ENCODE measurements around the gene UBQLNL. TPM values are rescaled to one million over a fixed set of nuclear protein-coding genes. Genes with fewer than 3 reads are reported as not detected.

Gene UBQLNL
- total RNA-seq, 2 experiments from 2014 or later, result 0.30 to 0.60 TPM

DNA sequence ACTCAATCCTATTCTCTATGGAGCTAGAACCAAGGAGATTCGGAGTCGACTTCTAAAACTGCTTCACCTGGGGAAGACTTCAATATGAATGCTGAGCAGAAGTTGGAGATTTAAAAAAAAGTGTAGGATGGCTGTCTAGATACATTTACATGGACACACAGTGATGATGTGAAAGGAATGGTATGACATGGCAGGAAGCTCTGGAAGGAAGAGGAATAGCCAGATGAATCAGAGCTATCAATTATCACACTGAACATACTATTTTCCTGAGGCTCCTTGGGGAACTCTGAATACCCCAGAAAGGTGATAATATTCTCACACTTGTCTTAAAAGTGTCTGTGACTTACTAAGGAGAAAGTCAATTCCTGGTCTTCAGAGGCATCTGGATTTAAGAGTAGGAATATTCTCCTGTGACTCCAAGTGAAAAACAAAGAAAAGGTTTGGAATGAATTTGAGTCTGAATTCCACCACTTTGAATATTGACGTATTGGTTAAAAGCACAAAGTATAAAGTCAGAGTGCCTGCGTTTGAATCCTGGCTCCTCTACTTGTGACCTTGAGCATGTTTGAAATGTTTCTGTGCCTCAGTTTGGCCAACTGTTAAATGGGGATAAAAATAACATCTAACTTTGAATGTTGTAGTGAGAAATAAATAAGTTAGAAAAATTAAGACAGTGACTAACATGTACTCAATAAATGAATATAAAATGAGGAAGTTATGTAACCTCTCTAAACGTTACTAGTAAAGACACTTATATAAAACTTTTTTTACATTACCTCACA, 26.7 kb downstream of the UBQLNL start:
- ATAC-seq (ENCODE audit: low read depth), result no peak
- no peak overlapping the region for H3K4me3 Mint-ChIP-seq
- POLR2A ChIA-PET, result no interaction called here

DNA sequence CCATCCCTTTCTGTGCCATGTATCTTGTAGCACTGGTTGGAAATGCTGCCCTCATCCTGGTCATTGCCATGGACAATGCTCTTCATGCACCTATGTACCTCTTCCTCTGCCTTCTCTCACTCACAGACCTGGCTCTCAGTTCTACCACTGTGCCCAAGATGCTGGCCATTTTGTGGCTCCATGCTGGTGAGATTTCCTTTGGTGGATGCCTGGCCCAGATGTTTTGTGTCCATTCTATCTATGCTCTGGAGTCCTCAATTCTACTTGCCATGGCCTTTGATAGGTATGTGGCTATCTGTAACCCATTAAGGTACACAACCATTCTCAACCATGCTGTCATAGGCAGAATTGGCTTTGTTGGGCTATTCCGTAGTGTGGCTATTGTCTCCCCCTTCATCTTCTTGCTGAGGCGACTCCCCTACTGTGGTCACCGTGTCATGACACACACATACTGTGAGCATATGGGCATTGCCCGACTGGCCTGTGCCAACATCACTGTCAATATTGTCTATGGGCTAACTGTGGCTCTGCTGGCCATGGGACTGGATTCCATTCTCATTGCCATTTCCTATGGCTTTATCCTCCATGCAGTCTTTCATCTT, 27.6 kb downstream of the UBQLNL start:
- Mint-ChIP-seq H3K27ac (no peak overlapping the region), H3K4me1 (no peaks in the 10 kb centered on the region), H3K4me3 (no peak overlapping the region), H3K9me3 (no peaks in the 10 kb centered on the region), H3K27me3 (peaks cover 6% of the 10 kb centered on the region), H3K36me3 (no peaks in the 10 kb centered on the region)
- POLR2A ChIA-PET, result no interaction called here
- ATAC-seq (ENCODE audit: low read depth) (no peak), DNase-seq (no peak)

More for the DNA sequence above, 26.7 kb downstream of the UBQLNL start:
- H3K27ac Mint-ChIP-seq, result no peak overlapping the region
- H3K36me3 Mint-ChIP-seq, result no peaks in the 10 kb centered on the region
- H3K27me3 Mint-ChIP-seq, result peaks cover 6% of the 10 kb centered on the region
- H3K4me1 Mint-ChIP-seq, result no peaks in the 10 kb centered on the region
- H3K9me3 Mint-ChIP-seq, result no peaks in the 10 kb centered on the region
- DNase-seq, result no peak

DNA sequence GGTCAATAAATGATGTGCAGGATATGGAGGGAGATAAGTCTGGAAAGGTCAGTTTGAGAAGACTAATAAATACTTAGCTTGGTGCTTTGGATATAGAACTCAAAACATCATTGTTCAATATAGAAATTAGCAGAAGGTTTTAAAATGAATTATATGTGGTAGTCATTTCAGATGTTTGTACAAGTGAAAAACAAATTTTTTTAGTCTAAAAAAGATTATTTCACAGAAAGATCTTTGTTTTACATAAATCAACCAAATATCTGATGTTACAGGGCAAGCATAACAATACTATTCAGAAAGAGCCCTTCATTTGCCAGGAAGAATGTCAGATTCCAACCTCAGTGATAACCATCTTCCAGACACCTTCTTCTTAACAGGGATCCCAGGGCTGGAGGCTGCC, 28.1 kb downstream of the UBQLNL start, which contains the start of gene OR52D1:
Gene OR52D1, plus strand, starts transcription at position 301 of the 400 bp plus-strand sequence. Its CDS starts 22 bp downstream, at position 323.
- ATAC-seq (ENCODE audit: low read depth) (no peak), DNase-seq (no peak)
- peaks cover 8% of the 10 kb centered on the region for H3K27me3 Mint-ChIP-seq

DNA sequence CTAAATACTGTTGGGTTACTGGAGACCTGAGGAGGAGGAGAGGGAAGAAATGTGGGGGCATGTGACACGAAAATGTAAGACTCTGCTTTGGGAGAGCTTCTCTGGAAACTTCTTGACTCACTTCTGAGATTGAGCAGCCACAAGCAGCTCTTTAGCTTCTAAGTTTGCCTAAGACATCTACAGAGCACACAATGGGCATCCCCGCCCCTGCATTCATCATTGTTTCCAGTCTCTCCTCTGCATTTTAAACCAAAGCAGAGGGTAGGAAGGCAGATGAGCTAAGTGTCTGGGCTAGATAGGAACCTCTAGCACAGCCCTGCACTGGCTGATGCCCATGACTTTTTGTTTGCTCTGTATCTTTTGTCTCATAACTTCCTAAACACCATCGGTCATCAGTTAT, 30.1 kb downstream of the UBQLNL start:
- no peaks in the 10 kb centered on the region for H3K9me3 Mint-ChIP-seq
- H3K4me3 Mint-ChIP-seq, result no peak overlapping the region
- ATAC-seq (ENCODE audit: low read depth) (no peak), DNase-seq (no peak)
- H3K27ac Mint-ChIP-seq, result no peak overlapping the region
- POLR2A ChIA-PET, result no interaction called here
- no peaks in the 10 kb centered on the region for H3K36me3 Mint-ChIP-seq
- H3K27me3 Mint-ChIP-seq, result peaks cover 8% of the 10 kb centered on the region
- H3K4me1 Mint-ChIP-seq, result no peaks in the 10 kb centered on the region

More for the DNA sequence above, 28.1 kb downstream of the UBQLNL start, which contains the start of gene OR52D1:
- POLR2A ChIA-PET, result no interaction called here
- Mint-ChIP-seq H3K9me3 (no peaks in the 10 kb centered on the region), H3K27ac (no peak within 1 kb of the TSS), H3K36me3 (no peaks in the 10 kb centered on the region), H3K4me3 (no peak within 1 kb of the TSS), H3K4me1 (no peaks in the 10 kb centered on the region)

DNA sequence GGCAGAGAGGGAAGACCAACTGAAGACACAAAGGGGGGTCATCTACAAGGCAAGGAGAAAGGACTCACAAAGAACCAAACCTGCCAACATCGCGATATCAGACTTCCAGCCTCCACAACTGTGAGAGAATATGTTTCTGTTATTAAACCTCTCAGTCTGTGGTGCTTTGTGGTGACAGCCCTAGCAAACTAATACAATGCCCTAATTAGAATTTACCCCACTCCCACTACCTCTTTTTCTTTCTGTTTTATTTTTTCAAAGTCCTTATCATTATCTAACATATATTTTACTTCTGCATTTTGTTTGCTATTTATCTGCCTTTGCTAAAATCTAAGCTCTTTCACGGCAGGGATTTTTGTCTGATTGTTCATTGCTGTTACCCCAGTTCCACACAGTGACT, 30.5 kb downstream of the UBQLNL start:
- Mint-ChIP-seq H3K36me3 (no peaks in the 10 kb centered on the region), H3K27ac (no peak overlapping the region), H3K4me1 (no peaks in the 10 kb centered on the region), H3K27me3 (peaks cover 8% of the 10 kb centered on the region), H3K9me3 (no peaks in the 10 kb centered on the region), H3K4me3 (no peak overlapping the region)
- ATAC-seq (ENCODE audit: low read depth) (no peak), DNase-seq (no peak)
- POLR2A ChIA-PET, result no interaction called here

DNA sequence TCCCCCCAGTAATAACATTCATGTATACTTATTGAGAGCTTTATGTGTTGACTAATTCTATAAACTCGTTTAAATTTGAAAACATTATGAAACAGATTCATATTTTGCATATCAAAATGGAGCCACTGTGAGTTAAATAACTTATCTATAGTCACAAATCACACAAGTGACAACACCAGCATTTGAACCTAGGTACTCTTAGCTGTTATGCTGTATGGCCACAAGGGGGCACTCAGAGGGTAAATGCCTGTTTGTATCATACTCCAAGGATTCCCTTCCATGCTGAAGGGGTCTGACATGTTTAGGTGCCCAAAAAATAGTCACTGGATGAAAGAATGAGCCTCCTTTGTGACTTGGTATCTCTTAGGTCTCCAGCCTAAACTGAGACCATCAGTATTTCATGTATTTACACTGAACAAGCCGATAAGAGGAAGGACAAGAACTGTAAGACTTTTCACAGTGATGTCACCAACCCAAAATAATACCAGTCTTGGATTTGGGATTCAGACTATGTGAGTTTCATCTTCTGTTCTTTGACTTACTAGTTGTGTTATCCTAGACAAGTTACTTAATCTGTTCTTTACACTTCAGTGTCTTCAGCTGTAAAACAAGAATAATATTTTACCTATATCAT, 40.2 kb downstream of the UBQLNL start:
- H3K27ac Mint-ChIP-seq, result no peak overlapping the region
- DNase-seq (no peak), ATAC-seq (ENCODE audit: low read depth) (no peak)
- H3K9me3 Mint-ChIP-seq, result no peaks in the 10 kb centered on the region
- no peaks in the 10 kb centered on the region for H3K4me1 Mint-ChIP-seq
- H3K36me3 Mint-ChIP-seq, result no peaks in the 10 kb centered on the region
- H3K27me3 Mint-ChIP-seq, result peaks cover 11% of the 10 kb centered on the region
- H3K4me3 Mint-ChIP-seq, result no peak overlapping the region
- POLR2A ChIA-PET, result no interaction called here

DNA sequence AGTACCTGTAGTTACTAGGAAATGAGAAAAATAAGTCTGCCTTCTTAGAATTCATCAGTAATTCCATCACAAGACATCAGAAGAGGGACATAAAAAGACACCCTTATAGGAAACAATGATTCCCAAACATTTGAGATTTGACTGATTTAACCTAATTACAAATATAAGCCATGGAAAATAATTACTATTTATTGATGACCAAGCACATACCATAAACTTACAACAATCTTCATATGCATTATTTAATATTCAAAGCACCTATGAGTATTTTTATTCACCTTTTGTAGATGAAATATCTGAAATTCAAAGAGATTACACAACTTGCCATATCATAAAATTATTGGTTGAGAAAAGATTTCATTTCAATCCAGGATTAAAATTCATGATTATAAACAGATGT, 42.6 kb downstream of the UBQLNL start:
- H3K9me3 Mint-ChIP-seq, result no peaks in the 10 kb centered on the region
- no peak overlapping the region for H3K4me3 Mint-ChIP-seq
- DNase-seq (no peak), ATAC-seq (ENCODE audit: low read depth) (no peak)
- H3K27me3 Mint-ChIP-seq, result peaks cover 11% of the 10 kb centered on the region
- H3K27ac Mint-ChIP-seq, result no peak overlapping the region
- no peaks in the 10 kb centered on the region for H3K36me3 Mint-ChIP-seq
- H3K4me1 Mint-ChIP-seq, result peaks cover 4% of the 10 kb centered on the region
- POLR2A ChIA-PET, result no interaction called here

DNA sequence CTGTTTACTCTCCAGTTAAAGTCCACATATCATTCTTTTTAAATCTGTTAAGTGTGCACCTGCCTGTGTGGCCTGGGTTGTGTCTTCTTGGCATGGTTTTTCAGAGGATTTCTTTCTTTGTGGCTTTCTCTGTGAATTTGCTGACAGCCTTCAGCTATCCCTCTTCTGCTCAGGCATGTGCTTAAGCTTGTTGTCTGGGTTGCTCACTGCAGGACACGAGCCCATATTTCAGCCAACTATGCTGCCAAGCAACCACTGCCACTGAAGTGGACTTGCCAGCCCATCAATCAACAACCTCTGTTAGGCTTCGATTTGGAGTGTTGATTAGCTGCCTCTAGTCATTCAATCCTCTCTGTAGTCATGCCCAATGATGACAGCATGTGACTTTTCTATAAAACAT, 49.0 kb downstream of the UBQLNL start:
- no peaks in the 10 kb centered on the region for H3K9me3 Mint-ChIP-seq
- POLR2A ChIA-PET, result no interaction called here
- H3K4me3 Mint-ChIP-seq, result no peak overlapping the region
- no peaks in the 10 kb centered on the region for H3K36me3 Mint-ChIP-seq
- DNase-seq (no peak), ATAC-seq (ENCODE audit: low read depth) (no peak)
- peaks cover 3% of the 10 kb centered on the region for H3K27me3 Mint-ChIP-seq
- H3K27ac Mint-ChIP-seq, result no peak overlapping the region
- peaks cover 4% of the 10 kb centered on the region for H3K4me1 Mint-ChIP-seq

Other genes with a start within 250 kb of the UBQLNL start
- not detected for gene HBE1, start 246.8 kb downstream of the UBQLNL start, total RNA-seq
- gene OR51B4, start 214.8 kb downstream of the UBQLNL start, total RNA-seq, result not detected
- not detected for gene OR51B2, start 192.4 kb downstream of the UBQLNL start, total RNA-seq
- not detected for gene OR51B5, start 173.2 kb downstream of the UBQLNL start, total RNA-seq
- not detected for gene OR51B6, start 165.2 kb downstream of the UBQLNL start, total RNA-seq
- gene OR51M1, start 132.9 kb downstream of the UBQLNL start, total RNA-seq, result not detected
- gene OR51Q1, start 94.6 kb downstream of the UBQLNL start, total RNA-seq, result not detected
- not detected for gene OR51I1, start 75.2 kb downstream of the UBQLNL start, total RNA-seq
- not detected for gene OR51I2, start 67.4 kb downstream of the UBQLNL start, total RNA-seq
- not detected for gene OR52D1, start 28.0 kb downstream of the UBQLNL start, total RNA-seq
- under 1 TPM in 1 of 2 experiments, not detected in 1; 0.17 TPM for gene UBQLN3, start 6.7 kb downstream of the UBQLNL start, total RNA-seq
- not detected for gene OR52H1, start 31.8 kb upstream of the UBQLNL start, total RNA-seq
- not detected for gene OR52B6, start 64.2 kb upstream of the UBQLNL start, total RNA-seq
- 1 to 10 TPM; 1.5 to 2.7 TPM for gene TRIM6, start 79.9 kb upstream of the UBQLNL start, total RNA-seq
- gene TRIM34, start 108.3 kb upstream of the UBQLNL start, total RNA-seq, result 10 to 100 TPM; 17.3 to 17.5 TPM
- 10 to 100 TPM; 33.1 to 36.4 TPM for gene TRIM5, start 168.4 kb upstream of the UBQLNL start, total RNA-seq
- gene TRIM22, start 173.1 kb upstream of the UBQLNL start, total RNA-seq, result 100 to 1,000 TPM; 341 to 369 TPM
- gene OR56B1, start 219.7 kb upstream of the UBQLNL start, total RNA-seq, result under 1 TPM; 0.86 to 0.99 TPM
- 1 to 10 TPM; 1.7 to 1.8 TPM for gene OR52N4, start 237.5 kb upstream of the UBQLNL start, total RNA-seq